Measurements from ENCODE around the gene FZD10. TPM values are rescaled to one million over a fixed set of nuclear protein-coding genes. Genes with fewer than 3 reads are reported as not detected.

Gene FZD10
- total and polyA plus RNA-seq, 2 experiments from 2014 or later: 0.35 to 1.7 TPM

DNA sequence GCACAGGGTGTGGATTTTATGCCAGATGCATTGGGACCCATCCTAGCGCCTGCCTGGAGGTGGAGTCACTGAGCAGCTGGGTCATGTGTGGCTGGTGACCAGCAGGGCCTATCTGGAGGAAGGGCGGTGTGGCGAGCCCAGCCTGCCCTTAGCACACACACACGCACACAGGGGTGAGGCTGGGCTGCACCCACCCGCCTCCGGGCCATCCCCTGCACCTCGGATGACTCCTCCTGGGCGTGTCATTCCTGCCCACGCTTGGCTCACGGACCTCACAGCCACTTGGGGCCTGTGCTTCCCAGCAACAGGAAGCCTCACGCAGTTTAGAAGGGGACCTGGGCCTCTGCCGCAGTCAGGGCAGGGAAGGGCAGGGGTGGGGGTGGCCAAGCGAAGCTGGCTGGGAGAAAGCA lies 36.2 kb upstream of the FZD10 start:
- TF ChIP-seq CTCF (IDR thresholded peaks at IDR 0.05; ENCODE audit: poor library complexity): no peak
- TF ChIP-seq EZH2 (IDR thresholded peaks at IDR 0.05; ENCODE audit: borderline replicate concordance): no peak
- TF ChIP-seq EZH2phosphoT487 (IDR thresholded peaks at IDR 0.05; ENCODE audit: low read depth, severe bottlenecking, unreplicated experiment): no peak
- Histone ChIP-seq H3K9me2 (replicated peaks; ENCODE audit: insufficient read depth) (no peaks in the 10 kb centered on the region), H3K27me3 (peaks cover 3% of the 10 kb centered on the region), H3K4me1 (ENCODE audit: insufficient read depth) (no peaks in the 10 kb centered on the region), H3K36me3 (replicated peaks; ENCODE audit: insufficient read depth, low read depth) (no peaks in the 10 kb centered on the region), H3K9me3 (ENCODE audit: low read depth) (no peaks in the 10 kb centered on the region), H3K4me3 (no peak overlapping the region), H4K20me1 (ENCODE audit: insufficient read depth, poor library complexity, severe bottlenecking) (no peaks in the 10 kb centered on the region), H2AFZ (no peak overlapping the region), H3K27ac (no peak overlapping the region), H3K79me2 (no peaks in the 10 kb centered on the region), H3K4me2 (no peak overlapping the region)
- no peak for DNase-seq (ENCODE audit: low spot score)
- 67% methylated on average over 13 of the region's 13 CpGs for WGBS (ENCODE audit: low lambda C conversion rate, missing lambda C conversion rate)

DNA sequence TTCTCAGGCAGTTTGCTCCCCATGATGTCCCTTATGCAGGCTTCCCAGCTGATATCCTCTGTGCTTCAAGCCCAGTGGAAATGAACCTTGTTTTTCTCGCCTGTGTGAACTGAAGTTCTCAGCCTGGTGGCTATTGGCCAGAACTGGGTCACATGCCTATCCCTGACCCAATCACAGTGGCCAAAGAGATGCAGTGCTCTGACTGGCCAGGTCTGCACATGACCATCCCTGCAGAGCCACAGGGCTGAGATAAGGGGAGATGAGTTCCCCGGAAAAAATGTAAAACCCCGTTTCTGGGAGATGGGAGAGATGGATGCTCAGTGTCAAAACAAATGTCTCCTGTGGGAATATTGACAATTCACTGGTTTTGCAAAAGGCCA lies 34.7 kb upstream of the FZD10 start:
- no peaks in the 10 kb centered on the region for H3K9me2 ChIP-seq (replicated peaks; ENCODE audit: insufficient read depth)
- no peaks in the 10 kb centered on the region for H4K20me1 ChIP-seq (ENCODE audit: insufficient read depth, poor library complexity, severe bottlenecking)
- H3K79me2 ChIP-seq: no peaks in the 10 kb centered on the region
- H2AFZ ChIP-seq: no peak overlapping the region
- 75% methylated on average over 3 of the region's 3 CpGs for WGBS (ENCODE audit: low lambda C conversion rate, missing lambda C conversion rate)
- no peaks in the 10 kb centered on the region for H3K27me3 ChIP-seq
- H3K36me3 ChIP-seq (replicated peaks; ENCODE audit: insufficient read depth, low read depth): no peaks in the 10 kb centered on the region
- no peaks in the 10 kb centered on the region for H3K4me1 ChIP-seq (ENCODE audit: insufficient read depth)
- H3K9me3 ChIP-seq (ENCODE audit: low read depth): no peaks in the 10 kb centered on the region
- DNase-seq (ENCODE audit: low spot score): no peak
- H3K4me2 ChIP-seq: no peak overlapping the region
- TF ChIP-seq EZH2phosphoT487 (IDR thresholded peaks at IDR 0.05; ENCODE audit: low read depth, severe bottlenecking, unreplicated experiment): no peak
- no peak for TF ChIP-seq CTCF (IDR thresholded peaks at IDR 0.05; ENCODE audit: poor library complexity)
- TF ChIP-seq EZH2 (IDR thresholded peaks at IDR 0.05; ENCODE audit: borderline replicate concordance): no peak
- no peak overlapping the region for H3K27ac ChIP-seq
- no peak overlapping the region for H3K4me3 ChIP-seq

DNA sequence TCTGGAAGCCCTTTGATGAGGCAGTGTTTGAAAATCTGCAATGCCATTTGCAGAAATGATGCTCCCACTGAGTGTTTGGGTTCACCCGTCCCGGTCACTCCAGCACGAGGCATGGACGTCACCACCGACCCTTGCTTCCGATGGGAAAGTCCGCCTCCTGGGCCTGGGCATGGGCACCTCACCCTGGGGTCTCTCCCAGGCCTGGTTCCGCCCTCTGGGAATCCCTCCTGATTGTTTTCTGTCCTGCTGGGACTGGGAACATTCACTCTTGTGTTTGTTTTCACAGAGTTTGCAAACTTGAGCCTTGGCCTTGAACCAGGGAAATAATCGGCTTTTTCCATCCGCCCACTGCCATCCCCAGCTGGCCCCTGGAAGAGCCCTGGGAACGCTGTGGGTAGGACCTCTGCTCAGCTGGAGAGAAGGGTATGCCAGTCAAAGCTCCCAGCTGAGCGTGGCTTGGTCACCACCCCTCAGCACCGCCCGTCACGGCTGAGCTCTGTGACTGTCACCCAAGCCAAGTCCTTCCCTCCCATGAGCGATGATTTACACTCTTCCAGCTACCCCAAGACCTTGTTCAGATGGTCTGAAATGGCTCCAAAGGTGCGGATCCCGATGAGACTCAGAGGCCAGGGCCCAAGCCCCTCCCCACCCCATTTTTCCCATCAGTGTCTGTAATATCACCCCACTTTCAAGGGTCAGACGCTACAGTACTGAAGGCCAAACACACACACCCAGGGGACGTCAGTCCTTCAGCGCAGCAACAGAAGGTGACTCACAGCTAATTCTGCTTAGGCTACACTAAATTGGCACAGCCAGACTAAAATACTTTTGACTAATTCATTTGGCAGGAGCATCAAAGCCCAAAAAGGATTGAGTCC lies 34.1 kb upstream of the FZD10 start:
- Histone ChIP-seq H3K9me2 (replicated peaks; ENCODE audit: insufficient read depth) (no peaks in the 10 kb centered on the region), H3K4me2 (no peak overlapping the region), H3K4me3 (no peak overlapping the region), H3K9me3 (ENCODE audit: low read depth) (no peaks in the 10 kb centered on the region), H3K36me3 (replicated peaks; ENCODE audit: insufficient read depth, low read depth) (no peaks in the 10 kb centered on the region), H3K27me3 (no peaks in the 10 kb centered on the region), H3K27ac (peak overlapping the region; percentile 34), H4K20me1 (ENCODE audit: insufficient read depth, poor library complexity, severe bottlenecking) (no peaks in the 10 kb centered on the region), H2AFZ (no peak overlapping the region), H3K79me2 (no peaks in the 10 kb centered on the region), H3K4me1 (ENCODE audit: insufficient read depth) (no peaks in the 10 kb centered on the region)
- 88% methylated on average over 21 of the region's 21 CpGs for WGBS (ENCODE audit: low lambda C conversion rate, missing lambda C conversion rate)
- TF ChIP-seq EZH2 (IDR thresholded peaks at IDR 0.05; ENCODE audit: borderline replicate concordance) (no peak), CTCF (IDR thresholded peaks at IDR 0.05; ENCODE audit: poor library complexity) (no peak), EZH2phosphoT487 (IDR thresholded peaks at IDR 0.05; ENCODE audit: low read depth, severe bottlenecking, unreplicated experiment) (no peak)
- DNase-seq (ENCODE audit: low spot score): no peak
